Stomach smooth muscle (tissue), 2 donors: ENCODE data around the gene MYH11.

Source experiments
- H3K27ac ChIP-seq: one replicate; pipeline ENCODE4 v1.7.0; 2013; ENCODE audit warnings: mild to moderate bottlenecking, low read length, inconsistent platforms
- H3K27me3 ChIP-seq, 2 donors: one replicate each; pipeline ENCODE4 v1.7.0; 2013; ENCODE audit warnings: low read length in 2 of 2; ENCODE audit not compliant: insufficient read depth in 2 of 2, control insufficient read depth in 1 of 2
- H3K36me3 ChIP-seq, 2 donors: one replicate each; pipeline ENCODE4 v1.7.0; 2013; ENCODE audit warnings: low read length in 2 of 2; ENCODE audit not compliant: control insufficient read depth in 2 of 2, insufficient read depth in 2 of 2
- H3K4me1 ChIP-seq: one replicate; pipeline ENCODE4 v1.7.0; 2013; ENCODE audit warnings: low read length; ENCODE audit not compliant: control insufficient read depth, insufficient read depth
- H3K4me3 ChIP-seq, 2 donors: one replicate each; pipeline ENCODE4 v1.7.0; 2013; ENCODE audit warnings: low read length in 2 of 2
- H3K9ac ChIP-seq, 2 donors: one replicate each; pipeline ENCODE4 v1.7.0; 2013; ENCODE audit warnings: low read length in 2 of 2, mild to moderate bottlenecking in 1 of 2
- H3K9me3 ChIP-seq, 2 donors: one replicate each; pipeline ENCODE4 v1.7.0; 2013; ENCODE audit warnings: low read length in 2 of 2; ENCODE audit not compliant: control insufficient read depth in 2 of 2
- donor health status: healthy.
- donor health status: Pancreatic carcinoma.

The MYH11 gene

GRCh38 chr16:15856901-15857698 is at the start of gene MYH11:
Gene MYH11 (minus strand): TSS chr16:15857028. CDS start chr16:15838252, 18,776 bp downstream.
- Histone ChIP-seq H3K9me3 (no peaks in the 10 kb centered on the region), H3K36me3 (peaks cover 12 to 24% of the 10 kb centered on the region in 2 donors), H3K9ac (peak within 1 kb of the TSS; percentile 96 to 100), H3K27ac (peak within 1 kb of the TSS; percentile 99), H3K27me3 (peaks cover 0 to 8% of the 10 kb centered on the region in 2 donors), H3K4me3 (peak within 1 kb of the TSS; percentile 89 to 95), H3K4me1 (peaks cover 16% of the 10 kb centered on the region)

DNA sequence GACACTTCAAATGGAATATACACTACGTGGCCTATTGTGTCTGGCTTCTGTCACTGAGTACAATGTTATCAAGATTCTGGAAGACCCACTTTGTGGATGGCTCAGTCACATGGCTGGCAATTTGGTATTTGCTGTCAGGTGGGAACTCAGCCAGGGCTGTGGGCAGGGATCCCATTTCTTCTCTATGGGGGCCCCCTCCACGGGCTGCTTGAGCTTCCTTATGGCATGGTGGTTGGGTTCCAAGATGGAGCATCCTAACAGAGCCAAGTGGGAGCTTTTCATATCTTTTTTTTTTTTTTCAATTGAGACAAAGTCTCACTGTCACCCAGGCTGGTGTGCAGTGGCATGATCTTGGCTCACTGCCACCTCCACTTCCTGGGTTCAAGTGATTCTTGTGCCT is 49.6 kb upstream of the MYH11 start:
- H3K27ac ChIP-seq: no peak overlapping the region
- no peaks in the 10 kb centered on the region for H3K36me3 ChIP-seq
- H3K9me3 ChIP-seq: no peaks in the 10 kb centered on the region
- no peaks in the 10 kb centered on the region for H3K4me1 ChIP-seq
- no peak overlapping the region for H3K9ac ChIP-seq
- no peaks in the 10 kb centered on the region for H3K27me3 ChIP-seq
- no peak overlapping the region for H3K4me3 ChIP-seq

DNA sequence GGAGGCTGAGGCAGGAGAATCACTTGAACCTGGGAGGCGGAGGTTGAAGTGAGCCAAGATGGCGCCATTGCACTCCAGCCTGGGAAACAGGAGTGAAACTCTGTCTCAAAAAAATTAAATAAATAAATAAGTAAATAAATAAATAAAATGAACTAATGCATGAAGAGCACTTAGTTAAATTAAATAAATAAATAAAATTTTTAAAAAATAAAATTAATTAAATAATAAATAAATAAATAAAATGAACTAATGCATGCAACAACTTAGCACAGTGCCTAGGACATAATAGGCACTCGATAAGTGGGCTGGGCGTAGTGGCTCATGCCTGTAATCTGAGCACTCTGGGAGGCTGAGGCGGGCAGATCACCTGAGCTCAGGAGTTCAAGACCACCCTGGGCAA is 47.1 kb upstream of the MYH11 start:
- Histone ChIP-seq H3K27ac (no peak overlapping the region), H3K27me3 (no peaks in the 10 kb centered on the region), H3K9me3 (no peaks in the 10 kb centered on the region), H3K4me3 (no peak overlapping the region), H3K9ac (no peak overlapping the region), H3K4me1 (no peaks in the 10 kb centered on the region), H3K36me3 (no peaks in the 10 kb centered on the region)

DNA sequence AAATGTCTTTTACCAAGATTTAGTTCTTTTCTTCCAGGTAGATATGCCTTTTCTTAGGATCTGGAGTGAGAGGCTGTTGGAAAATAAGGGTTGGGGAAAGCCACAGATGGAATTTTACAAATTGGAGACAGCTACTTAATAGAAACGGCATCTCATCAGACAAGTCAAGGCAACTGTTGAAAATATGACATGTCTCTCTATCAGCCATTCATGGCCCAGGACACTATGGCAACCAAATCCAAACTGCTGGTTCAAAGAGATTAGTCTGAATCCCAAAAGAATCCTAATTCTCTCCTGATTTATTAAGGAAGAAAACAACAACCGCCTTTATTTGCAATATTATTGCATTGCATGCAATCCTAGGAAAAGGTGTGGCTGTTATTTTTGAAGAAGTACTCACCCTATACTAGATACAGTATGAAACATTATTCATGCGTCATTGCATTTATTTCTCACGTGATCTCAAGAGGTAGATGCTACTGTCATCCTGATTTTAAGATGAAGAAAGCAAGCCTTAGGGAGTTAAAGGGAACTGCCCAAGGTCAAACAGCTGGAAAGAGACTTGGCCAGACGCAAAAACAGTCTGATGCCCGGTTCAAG is 44.2 kb upstream of the MYH11 start:
- Histone ChIP-seq H3K9me3 (no peaks in the 10 kb centered on the region), H3K4me1 (no peaks in the 10 kb centered on the region), H3K9ac (no peak overlapping the region), H3K36me3 (no peaks in the 10 kb centered on the region), H3K4me3 (no peak overlapping the region), H3K27ac (no peak overlapping the region), H3K27me3 (no peaks in the 10 kb centered on the region)

GRCh38 chr16:15900357-15900756 is 43.5 kb upstream of the MYH11 start:
- no peak overlapping the region for H3K27ac ChIP-seq
- no peaks in the 10 kb centered on the region for H3K9me3 ChIP-seq

GRCh38 chr16:15899538-15900100 is 42.8 kb upstream of the MYH11 start:
- Histone ChIP-seq H3K36me3 (no peaks in the 10 kb centered on the region), H3K4me1 (no peaks in the 10 kb centered on the region), H3K4me3 (no peak overlapping the region), H3K9ac (no peak overlapping the region), H3K9me3 (no peaks in the 10 kb centered on the region), H3K27ac (no peak overlapping the region), H3K27me3 (no peaks in the 10 kb centered on the region)

More at GRCh38 chr16:15900357-15900756, 43.5 kb upstream of the MYH11 start:
- Histone ChIP-seq H3K4me3 (no peak overlapping the region), H3K4me1 (no peaks in the 10 kb centered on the region), H3K9ac (no peak overlapping the region), H3K27me3 (no peaks in the 10 kb centered on the region), H3K36me3 (no peaks in the 10 kb centered on the region)

GRCh38 chr16:15898654-15899053 is 41.8 kb upstream of the MYH11 start:
- no peak overlapping the region for H3K27ac ChIP-seq
- no peak overlapping the region for H3K9ac ChIP-seq
- H3K4me3 ChIP-seq: no peak overlapping the region
- H3K4me1 ChIP-seq: no peaks in the 10 kb centered on the region
- H3K36me3 ChIP-seq: no peaks in the 10 kb centered on the region
- H3K27me3 ChIP-seq: no peaks in the 10 kb centered on the region
- no peaks in the 10 kb centered on the region for H3K9me3 ChIP-seq

GRCh38 chr16:15897834-15898254 is 41.0 kb upstream of the MYH11 start:
- no peak overlapping the region for H3K4me3 ChIP-seq

DNA sequence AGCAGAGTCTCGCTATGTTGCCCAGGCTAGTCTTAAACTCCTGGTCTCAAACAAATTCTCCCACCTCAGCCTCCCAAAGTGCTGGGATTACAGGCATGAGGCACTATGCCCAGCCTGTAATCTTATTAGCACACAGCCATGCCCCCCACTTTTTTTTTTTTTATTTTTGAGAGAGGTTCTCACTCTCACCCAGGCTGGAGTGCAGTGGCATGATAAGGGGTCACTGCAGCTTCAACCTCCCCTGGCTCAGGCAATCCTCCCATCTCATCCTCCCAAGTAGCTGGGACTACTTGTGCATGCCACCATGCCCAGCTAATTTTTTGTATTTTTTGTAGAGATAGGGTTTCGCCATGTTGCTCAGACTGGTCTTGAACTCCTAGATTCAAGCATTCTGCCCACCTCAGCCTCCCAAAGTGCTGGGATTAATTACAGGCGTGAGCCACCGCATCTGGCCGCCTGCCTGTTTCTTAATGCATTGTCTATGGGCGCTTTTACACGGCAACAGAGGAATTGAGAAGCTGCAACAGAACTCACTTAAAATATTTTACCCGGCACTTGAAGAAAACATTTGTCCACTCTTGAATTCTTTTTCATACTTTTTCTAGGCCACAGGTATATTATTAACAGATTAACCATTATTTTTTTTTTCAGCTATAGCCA is 40.4 kb upstream of the MYH11 start:
- H3K4me1 ChIP-seq: no peaks in the 10 kb centered on the region
- H3K4me3 ChIP-seq: no peak overlapping the region
- H3K27ac ChIP-seq: no peak overlapping the region

More at GRCh38 chr16:15897834-15898254, 41.0 kb upstream of the MYH11 start:
- no peak overlapping the region for H3K9ac ChIP-seq
- H3K27me3 ChIP-seq: no peaks in the 10 kb centered on the region
- no peaks in the 10 kb centered on the region for H3K9me3 ChIP-seq
- H3K36me3 ChIP-seq: no peaks in the 10 kb centered on the region
- no peak overlapping the region for H3K27ac ChIP-seq
- H3K4me1 ChIP-seq: no peaks in the 10 kb centered on the region

GRCh38 chr16:15894571-15895374 is 37.9 kb upstream of the MYH11 start:
- Histone ChIP-seq H3K27ac (no peak overlapping the region), H3K4me1 (no peaks in the 10 kb centered on the region), H3K27me3 (no peaks in the 10 kb centered on the region)

More for the DNA sequence above, 40.4 kb upstream of the MYH11 start:
- Histone ChIP-seq H3K27me3 (no peaks in the 10 kb centered on the region), H3K9ac (no peak overlapping the region), H3K9me3 (no peaks in the 10 kb centered on the region), H3K36me3 (no peaks in the 10 kb centered on the region)

More at GRCh38 chr16:15894571-15895374, 37.9 kb upstream of the MYH11 start:
- Histone ChIP-seq H3K9me3 (no peaks in the 10 kb centered on the region), H3K4me3 (no peak overlapping the region), H3K36me3 (no peaks in the 10 kb centered on the region), H3K9ac (no peak overlapping the region)
